DMS79 treated with DMSO at 0.1 percent for 48 hours (cell line): ENCODE data around the gene LACTBL1.
"Not testable (repeated sequence)": the region's sequence is repeated elsewhere in the genome, so short reads cannot be mapped to it uniquely, and the experiment has no call there.

Experiments
- DNase-seq: peaks from one replicate; lab custom pipeline; 2025; lab: John Stamatoyannopoulos, UW

Gene LACTBL1

GRCh38 chr1:22972760-22973159 lies at the start of gene LACTBL1:
Gene LACTBL1, minus strand, starts transcription at chr1:22972866. Its CDS starts 550 bp downstream, at chr1:22972316.
- DNase-seq = no peak

GRCh38 chr1:23021834-23022233 lies 49.2 kb upstream of the LACTBL1 start:
- DNase-seq = no peak

- DNase-seq = peak; percentile 64
Observed at GRCh38 chr1:23020706-23021405, 48.2 kb upstream of the LACTBL1 start.

GRCh38 chr1:23019863-23020625 lies 47.4 kb upstream of the LACTBL1 start:
- DNase-seq = peak; percentile 61

- peak; percentile 97 for DNase-seq
Observed at GRCh38 chr1:23019094-23019862, 46.6 kb upstream of the LACTBL1 start, which contains the start of gene KDM1A. Gene KDM1A, plus strand, starts transcription at chr1:23019468. Its CDS starts 129 bp downstream, at chr1:23019597.

- peak; percentile 86 for DNase-seq
Observed at GRCh38 chr1:23018661-23019093, 46.0 kb upstream of the LACTBL1 start.

GRCh38 chr1:23013657-23014056 lies 41.0 kb upstream of the LACTBL1 start:
- peak; percentile 94 for DNase-seq

- not testable (repeated sequence) for DNase-seq
Observed at GRCh38 chr1:23010025-23010424, 37.4 kb upstream of the LACTBL1 start.

- no peak for DNase-seq
Observed at GRCh38 chr1:23008901-23009300, 36.2 kb upstream of the LACTBL1 start.

GRCh38 chr1:23007106-23007505 lies 34.4 kb upstream of the LACTBL1 start:
- DNase-seq = no peak

GRCh38 chr1:23004769-23005168 lies 32.1 kb upstream of the LACTBL1 start:
- DNase-seq = not testable (repeated sequence)

GRCh38 chr1:23004112-23004511 lies 31.4 kb upstream of the LACTBL1 start:
- DNase-seq = no peak

- DNase-seq = not testable (repeated sequence)
Observed at GRCh38 chr1:23002218-23002617, 29.6 kb upstream of the LACTBL1 start.

GRCh38 chr1:23000133-23000532 lies 27.5 kb upstream of the LACTBL1 start:
- DNase-seq = not testable (repeated sequence)

GRCh38 chr1:22997528-22997927 lies 24.9 kb upstream of the LACTBL1 start:
- DNase-seq = not testable (repeated sequence)

- DNase-seq = no peak
Observed at GRCh38 chr1:22995774-22996173, 23.1 kb upstream of the LACTBL1 start.

- not testable (repeated sequence) for DNase-seq
Observed at GRCh38 chr1:22993220-22993795, 20.6 kb upstream of the LACTBL1 start.

- not testable (repeated sequence) for DNase-seq
Observed at GRCh38 chr1:22992384-22992783, 19.7 kb upstream of the LACTBL1 start.

GRCh38 chr1:22983944-22984343 lies 11.3 kb upstream of the LACTBL1 start:
- DNase-seq = no peak

GRCh38 chr1:22980471-22980790 lies 7.8 kb upstream of the LACTBL1 start:
- not testable (repeated sequence) for DNase-seq

- no peak for DNase-seq
Observed at GRCh38 chr1:22978299-22978698, 5.6 kb upstream of the LACTBL1 start.
